ENCODE data around the gene PAQR4.

- no peak for TF ChIP-seq CTCF (IDR thresholded peaks at IDR 0.05)
- TF ChIP-seq POLR2A (IDR thresholded peaks at IDR 0.05) = no peak
Measured at GRCh38 chr16:2963074-2963722, 6.0 kb upstream of the PAQR4 start.

Measured in body of pancreas (tissue), 4 donors.